ENCODE measurements around the gene SRP9. TPM values are rescaled to one million over a fixed set of nuclear protein-coding genes. Genes with fewer than 3 reads are reported as not detected.
"Not testable (repeated sequence)": the region's sequence is repeated elsewhere in the genome, so short reads cannot be mapped to it uniquely, and the experiment has no call there.

The SRP9 gene
- polyA plus RNA-seq, 1 donor (not counting 4 experiments of a cell fraction or from before 2014, with no cell fraction given): 441 TPM

DNA sequence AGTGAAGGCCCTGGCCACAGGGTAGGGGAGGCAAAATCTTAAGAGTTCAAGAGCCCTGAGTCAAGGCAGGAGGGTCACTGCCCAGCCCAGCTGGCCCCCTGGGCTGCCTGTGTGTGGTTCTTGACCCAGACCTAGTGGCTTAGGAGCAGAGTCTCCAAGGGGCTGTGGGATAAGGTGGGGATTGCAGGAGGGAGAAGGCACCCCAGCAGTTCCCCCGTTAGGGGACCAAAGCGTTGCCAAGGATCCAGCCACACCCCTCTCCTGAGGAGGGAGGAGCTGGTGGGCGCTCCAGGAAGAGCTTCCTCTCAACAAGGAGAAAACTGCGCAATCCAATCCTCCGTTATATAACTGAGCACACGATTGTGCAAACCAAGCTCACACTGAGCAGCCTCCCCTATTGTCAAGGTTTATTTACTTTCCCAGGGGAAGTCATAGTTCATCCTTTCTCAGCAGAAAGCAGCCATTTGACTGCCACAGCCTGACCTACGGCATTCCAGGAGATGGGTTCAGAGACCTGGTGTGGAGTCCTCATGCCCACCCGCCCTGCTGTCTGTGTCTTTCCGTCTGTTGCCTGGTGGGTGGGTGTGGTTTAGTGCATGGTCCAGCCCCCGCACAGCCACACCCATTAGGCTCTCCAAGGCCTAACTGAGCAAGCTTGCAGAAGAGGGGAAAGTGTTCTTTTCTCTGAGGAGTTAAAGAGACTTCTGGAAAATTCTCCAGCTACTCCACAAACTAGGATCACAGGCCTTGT, 35.8 kb downstream of the SRP9 start:
- TF ChIP-seq, protein P1, sequence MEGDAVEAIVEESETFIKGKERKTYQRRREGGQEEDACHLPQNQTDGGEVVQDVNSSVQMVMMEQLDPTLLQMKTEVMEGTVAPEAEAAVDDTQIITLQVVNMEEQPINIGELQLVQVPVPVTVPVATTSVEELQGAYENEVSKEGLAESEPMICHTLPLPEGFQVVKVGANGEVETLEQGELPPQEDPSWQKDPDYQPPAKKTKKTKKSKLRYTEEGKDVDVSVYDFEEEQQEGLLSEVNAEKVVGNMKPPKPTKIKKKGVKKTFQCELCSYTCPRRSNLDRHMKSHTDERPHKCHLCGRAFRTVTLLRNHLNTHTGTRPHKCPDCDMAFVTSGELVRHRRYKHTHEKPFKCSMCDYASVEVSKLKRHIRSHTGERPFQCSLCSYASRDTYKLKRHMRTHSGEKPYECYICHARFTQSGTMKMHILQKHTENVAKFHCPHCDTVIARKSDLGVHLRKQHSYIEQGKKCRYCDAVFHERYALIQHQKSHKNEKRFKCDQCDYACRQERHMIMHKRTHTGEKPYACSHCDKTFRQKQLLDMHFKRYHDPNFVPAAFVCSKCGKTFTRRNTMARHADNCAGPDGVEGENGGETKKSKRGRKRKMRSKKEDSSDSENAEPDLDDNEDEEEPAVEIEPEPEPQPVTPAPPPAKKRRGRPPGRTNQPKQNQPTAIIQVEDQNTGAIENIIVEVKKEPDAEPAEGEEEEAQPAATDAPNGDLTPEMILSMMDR (optimal IDR thresholded peaks at IDR 0.05 in 1 of 3, IDR thresholded peaks at IDR 0.05 in 1 of 3, conservative IDR thresholded peaks at IDR 0.05 in 1 of 3; ENCODE audit: extremely low read depth in 1 of 3, insufficient read depth in 2 of 3, low read length in 3 of 3): no peak
- no peaks in the 10 kb centered on the region for H4K20me1 ChIP-seq (ENCODE audit: control insufficient read depth, extremely low read depth, insufficient read depth, low read length)
- dilution Hi-C loops (cut with MboI; ENCODE audit: extremely low pct_ligation_motif_present, low sequenced_read_pairs): no loop called here
- FAIRE-seq: no peak
- H3K9me1 ChIP-seq (ENCODE audit: control insufficient read depth, extremely low read depth, insufficient read depth, low read length): no peaks in the 10 kb centered on the region
- H3K9ac ChIP-seq (ENCODE audit: control insufficient read depth, extremely low read depth, insufficient read depth, low read length): no peak overlapping the region
- no peaks in the 10 kb centered on the region for H3K79me2 ChIP-seq (ENCODE audit: control insufficient read depth, insufficient read depth, low read length)
- H3K4me2 ChIP-seq (ENCODE audit: control insufficient read depth, extremely low read depth, insufficient read depth, low read depth, low read length): no peak overlapping the region
- no peak overlapping the region for H3K27ac ChIP-seq (ENCODE audit: control insufficient read depth, insufficient read depth, low read length)
- H3K9me3 ChIP-seq (ENCODE audit: control insufficient read depth, low read depth, low read length): no peaks in the 10 kb centered on the region
- H2AFZ ChIP-seq (ENCODE audit: control insufficient read depth, low read length): no peak overlapping the region
- peaks cover 14% of the 10 kb centered on the region for H3K4me1 ChIP-seq (ENCODE audit: control insufficient read depth, extremely low read depth, insufficient read depth, low read length)
- H3K36me3 ChIP-seq (ENCODE audit: control insufficient read depth in 2 of 2, extremely low read depth in 1 of 2, insufficient read depth in 2 of 2, low read length in 2 of 2): no peaks in the 10 kb centered on the region
- no peak for DNase-seq (ENCODE audit: low read depth, low spot score)
- H3K27me3 ChIP-seq (ENCODE audit: control insufficient read depth, extremely low read depth, insufficient read depth, low read length): no peaks in the 10 kb centered on the region
- no peak overlapping the region for H3K4me3 ChIP-seq (ENCODE audit: control insufficient read depth in 2 of 3, extremely low read depth in 1 of 3, insufficient read depth in 2 of 3, low read depth in 1 of 3, low read length in 3 of 3)

DNA sequence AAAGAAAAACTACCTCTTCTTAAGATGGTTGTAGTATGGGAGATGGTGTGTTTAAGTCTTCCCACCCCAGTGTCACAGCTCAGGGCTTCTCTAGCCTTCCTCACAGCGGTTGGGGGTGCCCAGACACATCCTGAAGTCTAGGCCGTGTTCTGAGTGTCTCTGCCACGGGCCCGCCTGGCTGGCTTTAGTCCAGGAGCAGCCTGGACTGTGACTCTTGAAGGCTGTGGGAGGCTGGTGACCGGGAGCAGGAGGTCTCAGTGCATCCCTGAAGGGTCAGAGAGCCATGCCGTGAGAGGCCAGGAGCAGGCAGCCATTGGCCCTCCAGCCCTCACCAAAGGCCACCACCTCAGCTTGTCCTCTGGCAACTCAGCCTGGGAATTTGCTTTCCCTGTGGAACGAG, 36.8 kb downstream of the SRP9 start:
- Histone ChIP-seq H3K9me1 (ENCODE audit: control insufficient read depth, extremely low read depth, insufficient read depth, low read length) (no peaks in the 10 kb centered on the region), H4K20me1 (ENCODE audit: control insufficient read depth, extremely low read depth, insufficient read depth, low read length) (no peaks in the 10 kb centered on the region), H2AFZ (ENCODE audit: control insufficient read depth, low read length) (no peak overlapping the region), H3K9me3 (ENCODE audit: control insufficient read depth, low read depth, low read length) (no peaks in the 10 kb centered on the region), H3K27ac (ENCODE audit: control insufficient read depth, insufficient read depth, low read length) (no peak overlapping the region), H3K4me3 (ENCODE audit: control insufficient read depth in 2 of 3, extremely low read depth in 1 of 3, insufficient read depth in 2 of 3, low read depth in 1 of 3, low read length in 3 of 3) (no peak overlapping the region), H3K9ac (ENCODE audit: control insufficient read depth, extremely low read depth, insufficient read depth, low read length) (no peak overlapping the region), H3K27me3 (ENCODE audit: control insufficient read depth, extremely low read depth, insufficient read depth, low read length) (no peaks in the 10 kb centered on the region), H3K36me3 (ENCODE audit: control insufficient read depth in 2 of 2, extremely low read depth in 1 of 2, insufficient read depth in 2 of 2, low read length in 2 of 2) (no peaks in the 10 kb centered on the region), H3K79me2 (ENCODE audit: control insufficient read depth, insufficient read depth, low read length) (no peaks in the 10 kb centered on the region), H3K4me2 (ENCODE audit: control insufficient read depth, extremely low read depth, insufficient read depth, low read depth, low read length) (no peak overlapping the region), H3K4me1 (ENCODE audit: control insufficient read depth, extremely low read depth, insufficient read depth, low read length) (peaks cover 14% of the 10 kb centered on the region)
- TF ChIP-seq EZH2 (IDR thresholded peaks at IDR 0.05; ENCODE audit: low read length): no peak
- TF ChIP-seq, protein P1 (optimal IDR thresholded peaks at IDR 0.05 in 1 of 3, IDR thresholded peaks at IDR 0.05 in 1 of 3, conservative IDR thresholded peaks at IDR 0.05 in 1 of 3; ENCODE audit: extremely low read depth in 1 of 3, insufficient read depth in 2 of 3, low read length in 3 of 3): no peak
- no peak for FAIRE-seq
- dilution Hi-C loops (cut with MboI; ENCODE audit: extremely low pct_ligation_motif_present, low sequenced_read_pairs): no loop called here
- DNase-seq (ENCODE audit: low read depth, low spot score): no peak

DNA sequence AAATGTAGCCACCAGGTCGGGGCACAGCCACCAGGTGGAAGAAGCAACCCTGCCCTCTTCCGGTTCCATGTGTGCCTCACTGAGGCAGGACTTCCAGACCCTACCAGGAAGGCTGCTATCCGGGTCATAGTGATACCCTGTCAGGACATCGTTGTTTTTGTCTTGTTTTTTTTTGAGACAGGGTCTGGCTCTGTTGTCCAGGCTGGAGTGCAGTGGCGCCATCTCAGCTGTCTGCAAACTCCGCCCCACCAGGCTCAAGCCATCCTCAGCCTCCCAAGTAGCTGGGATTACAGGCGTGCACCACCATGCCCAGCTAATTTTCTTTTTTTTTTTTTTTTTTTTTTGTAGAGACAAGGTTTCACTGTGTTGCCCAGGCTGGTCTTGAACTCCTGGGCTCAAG, 37.5 kb downstream of the SRP9 start:
- peaks cover 14% of the 10 kb centered on the region for H3K4me1 ChIP-seq (ENCODE audit: control insufficient read depth, extremely low read depth, insufficient read depth, low read length)
- H3K4me2 ChIP-seq (ENCODE audit: control insufficient read depth, extremely low read depth, insufficient read depth, low read depth, low read length): not testable (repeated sequence)

More for the DNA sequence above, 37.5 kb downstream of the SRP9 start:
- H2AFZ ChIP-seq (ENCODE audit: control insufficient read depth, low read length); H3K9me3 ChIP-seq (ENCODE audit: control insufficient read depth, low read depth, low read length); H3K79me2 ChIP-seq (ENCODE audit: control insufficient read depth, insufficient read depth, low read length); H4K20me1 ChIP-seq (ENCODE audit: control insufficient read depth, extremely low read depth, insufficient read depth, low read length); DNase-seq (ENCODE audit: low read depth, low spot score); H3K9ac ChIP-seq (ENCODE audit: control insufficient read depth, extremely low read depth, insufficient read depth, low read length); dilution Hi-C loops (cut with MboI; ENCODE audit: extremely low pct_ligation_motif_present, low sequenced_read_pairs); FAIRE-seq; H3K9me1 ChIP-seq (ENCODE audit: control insufficient read depth, extremely low read depth, insufficient read depth, low read length); H3K27me3 ChIP-seq (ENCODE audit: control insufficient read depth, extremely low read depth, insufficient read depth, low read length); H3K36me3 ChIP-seq (ENCODE audit: control insufficient read depth in 2 of 2, extremely low read depth in 1 of 2, insufficient read depth in 2 of 2, low read length in 2 of 2); H3K27ac ChIP-seq (ENCODE audit: control insufficient read depth, insufficient read depth, low read length); H3K4me3 ChIP-seq (ENCODE audit: control insufficient read depth in 2 of 3, extremely low read depth in 1 of 3, insufficient read depth in 2 of 3, low read depth in 1 of 3, low read length in 3 of 3): not testable (repeated sequence)
